MCF 10A (cell line): ENCODE data around the gene AP1M1. TPM values are rescaled to one million over a fixed set of nuclear protein-coding genes. Genes with fewer than 3 reads are reported as not detected.

ENCODE experiments used
- total RNA-seq: library from RNA; stranded (reverse); gene quantifications from 2 replicates; pipeline ENCODE4 v1.2.3, GENCODE V29; 2022

Gene AP1M1
- total RNA-seq, 1 experiment from 2014 or later = 53.8 TPM

Other genes with a start within 250 kb of the AP1M1 start
- gene OR10H4, start 248.9 kb upstream of the AP1M1 start, total RNA-seq = not detected in 2 replicates
- 355 and 424 TPM in 2 replicates for gene TPM4, start 121.4 kb upstream of the AP1M1 start, total RNA-seq
- gene RAB8A, start 86.0 kb upstream of the AP1M1 start, total RNA-seq = 41.6 and 50.1 TPM in 2 replicates
- gene HSH2D, start 54.2 kb upstream of the AP1M1 start, total RNA-seq = 0.49 TPM in 1 of 2 replicates, not detected in the other
- not detected in 2 replicates for gene CIB3, start 24.4 kb upstream of the AP1M1 start, total RNA-seq
- 48.1 and 53.7 TPM in 2 replicates for gene FAM32A, start 12.5 kb upstream of the AP1M1 start, total RNA-seq
- 3.3 and 3.8 TPM in 2 replicates for gene KLF2, start 126.9 kb downstream of the AP1M1 start, total RNA-seq